ENCODE measurements around the gene BDKRB2.

GRCh38 chr14:96274543-96274942, 69.9 kb downstream of the BDKRB2 start:
- TF ChIP-seq, protein P1, sequence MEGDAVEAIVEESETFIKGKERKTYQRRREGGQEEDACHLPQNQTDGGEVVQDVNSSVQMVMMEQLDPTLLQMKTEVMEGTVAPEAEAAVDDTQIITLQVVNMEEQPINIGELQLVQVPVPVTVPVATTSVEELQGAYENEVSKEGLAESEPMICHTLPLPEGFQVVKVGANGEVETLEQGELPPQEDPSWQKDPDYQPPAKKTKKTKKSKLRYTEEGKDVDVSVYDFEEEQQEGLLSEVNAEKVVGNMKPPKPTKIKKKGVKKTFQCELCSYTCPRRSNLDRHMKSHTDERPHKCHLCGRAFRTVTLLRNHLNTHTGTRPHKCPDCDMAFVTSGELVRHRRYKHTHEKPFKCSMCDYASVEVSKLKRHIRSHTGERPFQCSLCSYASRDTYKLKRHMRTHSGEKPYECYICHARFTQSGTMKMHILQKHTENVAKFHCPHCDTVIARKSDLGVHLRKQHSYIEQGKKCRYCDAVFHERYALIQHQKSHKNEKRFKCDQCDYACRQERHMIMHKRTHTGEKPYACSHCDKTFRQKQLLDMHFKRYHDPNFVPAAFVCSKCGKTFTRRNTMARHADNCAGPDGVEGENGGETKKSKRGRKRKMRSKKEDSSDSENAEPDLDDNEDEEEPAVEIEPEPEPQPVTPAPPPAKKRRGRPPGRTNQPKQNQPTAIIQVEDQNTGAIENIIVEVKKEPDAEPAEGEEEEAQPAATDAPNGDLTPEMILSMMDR (IDR thresholded peaks at IDR 0.05; ENCODE audit: insufficient read depth, low read depth, low read length), result no peak
- no peak for TF ChIP-seq EZH2 (IDR thresholded peaks at IDR 0.05; ENCODE audit: insufficient read depth, low read length)

All from astrocyte (in vitro differentiated cells and primary cell).